CMK (cell line): ENCODE measurements around the gene NOX3.
"Not testable (repeated sequence)": the region's sequence is repeated elsewhere in the genome, so short reads cannot be mapped to it uniquely, and the experiment has no call there.

ENCODE experiments used
- DNase-seq: peaks from one replicate; pipeline ENCODE4 v3.0.0-alpha.2; 2010; ENCODE audit warnings: low read depth

NOX3 gene

DNA sequence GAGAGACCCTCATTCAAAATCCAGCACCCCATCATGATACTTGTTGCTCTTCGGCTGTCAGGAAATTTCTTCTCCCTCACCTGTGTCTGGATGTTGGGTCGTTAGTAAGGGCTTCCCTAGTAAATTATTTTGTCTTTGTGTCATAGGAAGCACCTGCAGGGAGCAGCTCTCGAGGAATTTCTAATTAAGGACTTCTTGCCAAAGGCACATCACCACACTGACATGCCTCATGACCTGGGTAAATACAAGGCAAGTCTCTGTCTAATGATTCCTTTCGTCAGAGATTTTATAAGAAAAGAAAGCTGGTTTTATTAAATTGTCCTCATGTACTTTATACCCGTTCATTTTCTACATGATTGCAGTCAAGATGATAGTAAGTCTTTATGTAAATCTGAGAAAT, at the start of gene NOX3:
Gene NOX3 (minus strand): TSS at position 74 of the 400 bp plus-strand sequence. CDS start 39 bp downstream, at position 35.
- no peak for DNase-seq

DNA sequence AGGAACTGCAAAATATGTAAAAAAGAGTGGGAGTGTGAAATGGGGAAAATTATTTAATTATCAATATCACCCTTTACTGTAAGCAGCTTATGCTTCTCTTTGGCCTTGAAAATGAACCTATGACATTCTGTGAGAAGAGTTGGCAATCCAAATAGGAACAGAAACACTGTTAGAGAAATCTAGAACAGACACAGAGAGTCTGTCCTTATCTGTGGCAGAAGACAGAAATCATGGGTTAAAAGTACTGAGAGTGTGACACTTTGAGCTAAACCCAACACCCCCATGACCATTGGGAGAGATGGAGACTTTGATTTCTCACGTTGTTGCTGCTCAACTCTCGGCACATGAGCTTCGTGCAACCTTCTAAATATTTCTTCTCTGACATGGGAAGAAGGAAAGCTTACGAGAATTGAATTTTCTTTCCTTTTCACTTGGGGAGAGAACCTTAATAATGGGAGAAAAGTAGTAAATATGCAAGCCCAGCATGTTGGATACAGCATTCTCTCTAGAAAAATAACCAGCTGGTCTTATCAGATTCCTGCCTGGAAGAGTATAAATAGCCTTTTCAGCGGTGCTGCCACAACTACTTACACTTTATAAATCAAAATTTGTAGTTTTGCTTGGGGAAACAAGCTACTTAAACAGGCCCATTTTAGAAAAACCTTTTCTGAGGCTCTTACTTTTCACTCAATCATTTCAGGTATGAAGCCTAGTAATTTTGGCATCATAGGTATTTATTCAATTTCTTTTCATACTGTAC, 49.4 kb upstream of the NOX3 start:
- no peak for DNase-seq

GRCh38 chr6:155502393-155502792, 46.8 kb upstream of the NOX3 start:
- no peak for DNase-seq

DNA sequence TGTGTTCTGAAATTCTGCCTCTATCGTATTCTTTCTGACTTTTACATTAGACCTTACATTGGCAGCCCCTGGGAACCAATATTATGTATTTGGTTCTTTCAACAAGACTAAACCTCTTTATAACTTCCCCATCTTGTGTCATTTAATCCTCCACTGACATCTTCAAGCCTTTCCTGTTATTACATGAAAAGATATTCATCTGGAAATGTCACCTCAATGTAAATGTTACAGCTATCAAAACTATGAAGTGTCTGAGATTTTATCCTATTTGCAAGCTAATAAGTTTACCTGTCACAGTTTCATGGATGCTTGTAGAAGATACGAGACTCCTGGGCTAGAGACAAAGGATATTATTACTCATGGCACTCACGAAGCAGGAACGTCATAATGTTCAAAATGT, 43.9 kb upstream of the NOX3 start:
- no peak for DNase-seq

DNA sequence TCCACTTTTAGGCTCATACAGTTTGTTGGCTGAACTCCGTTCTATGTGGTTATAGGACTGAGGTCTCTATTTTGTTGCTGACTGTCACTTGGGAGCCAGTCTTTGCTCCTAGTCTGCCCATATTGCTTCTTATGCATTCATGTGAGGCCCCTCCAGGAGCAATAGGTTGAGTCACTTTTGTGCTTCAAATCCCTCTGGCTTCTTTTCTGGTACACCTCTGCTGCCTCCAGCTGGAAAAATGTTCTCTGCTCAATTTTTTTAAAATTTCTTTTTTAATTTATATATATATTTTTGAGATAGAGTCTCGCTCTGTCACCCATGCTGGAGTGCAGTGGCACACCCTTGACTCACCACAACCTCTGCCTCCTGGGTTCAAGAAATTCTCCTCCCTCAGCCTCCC, 42.7 kb upstream of the NOX3 start:
- no peak for DNase-seq

DNA sequence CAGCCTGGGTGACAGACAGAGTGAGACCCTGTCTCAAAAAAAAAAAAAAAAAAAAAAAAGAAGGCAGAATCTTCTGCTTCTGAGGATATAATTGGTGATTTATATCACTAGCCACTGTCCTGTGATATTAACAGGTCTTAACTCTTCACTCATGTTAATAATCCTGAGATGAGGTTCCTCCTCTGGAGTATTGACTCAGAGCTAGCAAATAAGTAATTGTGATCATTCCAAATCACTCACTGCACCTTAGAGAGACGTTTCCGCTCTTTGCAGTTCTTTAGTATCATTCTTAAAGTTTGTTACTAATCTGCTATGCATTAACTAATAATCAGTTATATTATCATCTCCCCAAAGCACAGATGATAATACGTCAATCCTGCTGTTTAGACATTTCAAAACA, 41.6 kb upstream of the NOX3 start:
- no peak for DNase-seq

GRCh38 chr6:155495011-155495768, 39.6 kb upstream of the NOX3 start:
- no peak for DNase-seq

GRCh38 chr6:155493694-155494143, 38.1 kb upstream of the NOX3 start:
- no peak for DNase-seq

GRCh38 chr6:155493026-155493693, 37.5 kb upstream of the NOX3 start:
- no peak for DNase-seq

- no peak for DNase-seq
These were observed 36.6 kb upstream of the NOX3 start for GRCh38 chr6:155492061-155492735.

GRCh38 chr6:155491421-155491820, 35.8 kb upstream of the NOX3 start:
- no peak for DNase-seq

DNA sequence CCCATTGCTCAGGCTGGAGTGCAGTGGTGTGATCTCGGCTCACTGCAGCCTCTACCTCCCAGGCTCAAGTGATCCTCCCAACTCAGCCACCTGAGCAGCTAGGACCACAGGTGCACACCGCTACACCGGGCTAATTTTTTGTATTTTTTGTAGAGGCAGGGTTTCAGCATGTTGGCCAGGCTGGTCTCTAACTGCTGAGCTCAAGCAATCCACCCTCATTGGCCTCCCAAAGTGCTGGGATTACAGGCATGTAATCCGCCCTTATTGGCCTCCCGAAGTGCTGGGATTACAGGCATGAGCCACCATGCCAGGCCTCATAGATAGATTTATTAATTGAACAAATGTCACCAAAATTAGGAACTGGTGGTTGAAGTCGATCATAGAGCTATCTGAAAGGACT, 32.6 kb upstream of the NOX3 start:
- not testable (repeated sequence) for DNase-seq

DNA sequence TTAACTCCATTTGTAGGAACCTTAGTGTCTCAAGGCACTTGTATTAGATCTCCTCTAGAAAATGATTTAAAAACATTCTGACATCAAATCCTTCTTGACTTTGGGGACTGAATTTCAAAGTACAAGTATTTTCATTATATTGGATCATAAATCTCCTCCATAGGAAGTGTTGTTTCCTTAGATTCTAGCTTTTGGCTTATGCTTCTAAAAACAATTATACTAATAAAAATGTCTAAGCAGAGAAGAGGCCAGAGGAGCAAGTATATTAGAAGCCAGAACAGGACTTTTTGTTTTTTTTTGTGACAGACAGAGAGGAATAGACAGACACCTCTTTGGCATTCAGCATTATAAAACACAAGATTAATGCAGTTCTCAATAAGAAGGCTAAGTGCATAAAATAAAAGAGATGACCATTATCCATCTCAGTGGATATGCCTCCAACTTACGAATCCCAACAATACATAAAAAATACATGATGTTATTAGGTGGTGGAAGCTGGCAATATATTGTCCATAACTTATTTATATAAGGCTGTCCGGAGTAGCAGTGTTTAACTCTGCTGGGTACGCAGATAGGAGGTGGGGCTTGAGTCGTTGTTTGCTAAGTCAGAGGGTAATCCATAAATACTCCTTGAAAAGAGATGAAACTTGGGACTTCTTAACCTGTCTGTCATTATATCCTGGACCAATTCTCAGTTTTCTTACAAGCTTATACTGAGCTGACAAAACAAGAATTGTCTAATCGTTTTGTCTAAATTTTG, 31.9 kb upstream of the NOX3 start:
- DNase-seq = no peak

- no peak for DNase-seq
These were observed 31.2 kb upstream of the NOX3 start for GRCh38 chr6:155486721-155487294.

- DNase-seq = no peak
These were observed 30.1 kb upstream of the NOX3 start for GRCh38 chr6:155485756-155486155.

GRCh38 chr6:155483858-155484257, 28.2 kb upstream of the NOX3 start:
- DNase-seq = no peak

DNA sequence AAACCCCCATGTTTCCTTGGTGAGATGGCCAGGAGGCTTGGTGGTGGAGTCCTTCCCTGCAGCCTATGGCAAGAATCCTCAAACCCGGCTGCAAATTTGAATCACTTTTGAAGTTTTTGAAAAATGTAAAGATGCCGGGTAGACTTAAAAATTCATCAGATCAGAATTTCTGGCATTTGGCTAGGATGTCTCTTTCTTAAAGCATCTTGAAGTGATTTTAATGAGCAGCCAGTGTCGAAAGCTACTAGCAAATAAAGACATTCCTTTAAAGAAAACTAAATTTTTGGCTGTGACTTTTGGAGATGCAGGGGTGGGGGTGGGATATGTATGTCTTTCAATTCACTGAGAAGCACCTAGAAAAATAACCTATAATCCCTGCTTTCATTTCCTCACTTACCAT, 25.6 kb upstream of the NOX3 start:
- no peak for DNase-seq

GRCh38 chr6:155473741-155474140, 18.1 kb upstream of the NOX3 start:
- DNase-seq = no peak

GRCh38 chr6:155472886-155473285, 17.2 kb upstream of the NOX3 start:
- no peak for DNase-seq

GRCh38 chr6:155470979-155471616, 15.5 kb upstream of the NOX3 start:
- DNase-seq = not testable (repeated sequence)

GRCh38 chr6:155468543-155468942, 12.9 kb upstream of the NOX3 start:
- DNase-seq = not testable (repeated sequence)
